IMR-90 (cell line): ENCODE measurements around the gene ST3GAL4. TPM values are rescaled to one million over a fixed set of nuclear protein-coding genes. Genes with fewer than 3 reads are reported as not detected.

ENCODE experiments used
- ATAC-seq: fragments of 200-7000 bp; cut with Tn5 transposase; 2 replicates; pipeline ENCODE4 v1.9.1; 2020; ENCODE audit warnings: low read depth, mild to moderate bottlenecking, moderate library complexity
- BruUV-seq: library from RNA; stranded (reverse); fragments of 400-500 nt; replicated peaks from 2 replicates; lab custom pipeline; 2021; lab: Mats Ljungman, UMichigan
- CTCF ChIA-PET: fragments of 300-600 bp; formaldehyde crosslinking; extraction: SDS; loops from one replicate; lab custom pipeline; 2021; ENCODE audit warnings: antibody characterized with exemption; lab: Yijun Ruan, JAX
- POLR2A ChIA-PET: fragments of 300-600 bp; sonication (Branson Sonifier 250); formaldehyde crosslinking; loops from one replicate; lab custom pipeline; 2022; ENCODE audit warnings: antibody characterized with exemption; ENCODE audit not compliant: unreplicated experiment; lab: Charles Lee
- DNase-seq: peaks from one replicate; pipeline ENCODE4 v3.0.0; 2013
- H2AFZ ChIP-seq: replicated peaks from 2 replicates; pipeline ENCODE3; 2013; ENCODE audit warnings: low read length, mild to moderate bottlenecking; ENCODE audit not compliant: poor library complexity
- H2AK5ac ChIP-seq: 2 replicates; pipeline ENCODE4 v1.6.1; 2013; ENCODE audit warnings: low read depth, low read length, inconsistent platforms
- H2AK9ac ChIP-seq: replicated peaks from 2 replicates; pipeline ENCODE3; 2013; ENCODE audit warnings: mild to moderate bottlenecking, low read depth, low read length, moderate library complexity; ENCODE audit not compliant: poor library complexity
- H2BK120ac ChIP-seq: 2 replicates; pipeline ENCODE4 v1.6.1; 2013; ENCODE audit warnings: low read depth, low read length, inconsistent platforms
- H2BK15ac ChIP-seq: 3 replicates; pipeline ENCODE4 v1.6.1; 2013; ENCODE audit warnings: low read depth, low read length, inconsistent platforms
- H2BK20ac ChIP-seq: 2 replicates; pipeline ENCODE4 v1.6.1; 2013; ENCODE audit warnings: low read depth, mild to moderate bottlenecking, inconsistent platforms, low read length, moderate library complexity
- H2BK5ac ChIP-seq: 2 replicates; pipeline ENCODE4 v1.6.1; 2013; ENCODE audit warnings: mild to moderate bottlenecking, low read depth, low read length, inconsistent platforms; ENCODE audit not compliant: poor library complexity, severe bottlenecking
- H3K14ac ChIP-seq: replicated peaks from 2 replicates; pipeline ENCODE4 v1.6.1; 2013; ENCODE audit warnings: low read depth, low read length, inconsistent platforms
- H3K18ac ChIP-seq: 2 replicates; pipeline ENCODE4 v1.6.1; 2013; ENCODE audit warnings: low read depth, low read length, control low read depth
- H3K23ac ChIP-seq: 2 replicates; pipeline ENCODE4 v1.6.1; 2013; ENCODE audit warnings: low read depth, low read length, inconsistent platforms
- H3K27ac ChIP-seq: 2 replicates; pipeline ENCODE4 v1.5.1; 2013; ENCODE audit warnings: mild to moderate bottlenecking, control low read depth, low read length; ENCODE audit not compliant: insufficient read depth
- H3K27me3 ChIP-seq: 2 replicates; pipeline ENCODE4 v1.6.1; 2013; ENCODE audit warnings: low read length; ENCODE audit not compliant: control insufficient read depth, insufficient read depth
- H3K36me3 ChIP-seq: 2 replicates; pipeline ENCODE4 v1.6.1; 2013; ENCODE audit warnings: low read length, mixed read lengths; ENCODE audit not compliant: control insufficient read depth, insufficient read depth
- H3K4ac ChIP-seq: 2 replicates; pipeline ENCODE4 v1.6.1; 2013; ENCODE audit warnings: low read depth, low read length, inconsistent platforms
- H3K4me1 ChIP-seq: 2 replicates; pipeline ENCODE4 v1.6.1; 2013; ENCODE audit warnings: low read length, mixed read lengths; ENCODE audit not compliant: control insufficient read depth, insufficient read depth
- H3K4me2 ChIP-seq: 2 replicates; pipeline ENCODE4 v1.6.1; 2013; ENCODE audit warnings: low read depth, mild to moderate bottlenecking, control low read depth, low read length, moderate library complexity
- H3K4me3 ChIP-seq: 2 replicates; pipeline ENCODE4 v1.5.1; 2013; ENCODE audit warnings: low read depth, mild to moderate bottlenecking, control low read depth, low read length, moderate library complexity; ENCODE audit not compliant: insufficient read depth
- H3K56ac ChIP-seq: 2 replicates; pipeline ENCODE4 v1.6.1; 2013; ENCODE audit warnings: low read length, inconsistent platforms; ENCODE audit not compliant: insufficient read depth; ENCODE audit errors: extremely low read depth
- H3K79me1 ChIP-seq, 2 experiments: 2 replicates each; pipeline ENCODE4 v1.6.1; 2013; ENCODE audit warnings: low read length in 2 of 2, inconsistent platforms in 1 of 2, low read depth in 1 of 2
- H3K9ac ChIP-seq: 2 replicates; pipeline ENCODE4 v1.6.1; 2013; ENCODE audit warnings: low read depth, low read length, control low read depth
- H3K9me1 ChIP-seq: 2 replicates; pipeline ENCODE4 v1.6.1; 2013; ENCODE audit warnings: low read length, inconsistent platforms; ENCODE audit not compliant: insufficient read depth
- H3K9me3 ChIP-seq: 2 replicates; pipeline ENCODE4 v1.6.1; 2013; ENCODE audit warnings: low read length; ENCODE audit not compliant: control insufficient read depth, insufficient read depth
- H4K20me1 ChIP-seq: 2 replicates; pipeline ENCODE4 v1.6.1; 2013; ENCODE audit warnings: low read length, inconsistent platforms; ENCODE audit not compliant: insufficient read depth
- H4K5ac ChIP-seq: 2 replicates; pipeline ENCODE4 v1.6.1; 2013; ENCODE audit warnings: mild to moderate bottlenecking, low read depth, low read length, control low read depth
- H4K8ac ChIP-seq, 2 experiments: 2 replicates each; pipeline ENCODE4 v1.6.1; 2013; ENCODE audit warnings: low read depth in 2 of 2, low read length in 2 of 2, control low read depth in 1 of 2, inconsistent platforms in 1 of 2
- H4K91ac ChIP-seq: 2 replicates; pipeline ENCODE4 v1.6.1; 2013; ENCODE audit warnings: low read depth, low read length, inconsistent platforms; ENCODE audit not compliant: insufficient read depth
- BHLHE40 ChIP-seq: fragments of 150-350 bp; IDR thresholded peaks from 2 replicates; pipeline ENCODE4 v1.6.1; 2016; ENCODE audit warnings: mild to moderate bottlenecking, low read depth, low read length
- CEBPB ChIP-seq: IDR thresholded peaks from 2 replicates; pipeline ENCODE4 v1.6.1; 2012; ENCODE audit warnings: low read depth, low read length, improper control_type of control experiment
- CHD1 ChIP-seq: IDR thresholded peaks from 2 replicates; pipeline ENCODE4 v1.6.1; 2012; ENCODE audit warnings: low read depth, low read length, improper control_type of control experiment
- FOS ChIP-seq: fragments of 150-350 bp; IDR thresholded peaks from 2 replicates; pipeline ENCODE4 v1.6.1; 2016; ENCODE audit warnings: low read depth, low read length
- MXI1 ChIP-seq: IDR thresholded peaks from 2 replicates; pipeline ENCODE4 v1.6.1; 2012; ENCODE audit warnings: low read depth, mild to moderate bottlenecking, low read length, moderate library complexity, borderline replicate concordance
- NFE2L2 ChIP-seq: fragments of 150-350 bp; IDR thresholded peaks from 2 replicates; pipeline ENCODE4 v1.6.1; 2016; ENCODE audit warnings: low read depth, mild to moderate bottlenecking, low read length
- RAD21 ChIP-seq: IDR thresholded peaks from 2 replicates; pipeline ENCODE4 v1.6.1; 2012; ENCODE audit warnings: low read length, improper control_type of control experiment
- RCOR1 ChIP-seq: IDR thresholded peaks from 2 replicates; pipeline ENCODE4 v1.6.1; 2012; ENCODE audit warnings: mild to moderate bottlenecking, low read length, improper control_type of control experiment; ENCODE audit not compliant: insufficient replicate concordance
- RFX5 ChIP-seq: IDR thresholded peaks from 2 replicates; pipeline ENCODE4 v1.8.0; 2012; ENCODE audit warnings: low read depth, mild to moderate bottlenecking, low read length, moderate library complexity
- SMC3 ChIP-seq: fragments of 150-350 bp; IDR thresholded peaks from 2 replicates; pipeline ENCODE4 v1.6.1; 2016; ENCODE audit warnings: low read depth, mild to moderate bottlenecking, antibody characterized with exemption, low read length, moderate library complexity
- WGBS, 2 experiments: methylation state at CpG; one replicate each; pipeline versions ENCODE4 v1.1.5 to v1.1.7; 2013; ENCODE audit warnings: missing lambda C conversion rate in 2 of 2; ENCODE audit not compliant: insufficient read length in 1 of 2; ENCODE audit errors: extremely low coverage in 2 of 2; 5-methylcytosine and 5-hydroxymethylcytosine counted together
- dilution Hi-C: fragments of 300-500 bp; cut with HindIII; formaldehyde crosslinking; loops from one replicate; pipeline ENCODE4 v1.14.3; 2018; ENCODE audit warnings: low sequenced_read_pairs; ENCODE audit not compliant: unreplicated experiment
- in situ Hi-C: fragments of 300-500 bp; cut with MboI; formaldehyde crosslinking; loops from 3 replicates; pipeline ENCODE4 v1.14.3; 2019; ENCODE audit warnings: low sequenced_read_pairs, inconsistent platforms, mixed read lengths
- intact Hi-C: fragments of 100-400 bp; cut with micrococcal nuclease; formaldehyde crosslinking; loops from 2 replicates; pipeline ENCODE4 v1.10.0; 2022
- polyA plus RNA-seq, 3 experiments: library from polyadenylated mRNA; depleted of rRNA; stranded (reverse); fragments of >200 nt; gene quantifications; 2 replicates each; pipeline ENCODE4 v1.2.3, GENCODE V29; 2012; ENCODE audit warnings: low replicate concordance in 1 of 3
- total RNA-seq: library from RNA; depleted of rRNA; stranded (reverse); fragments of >200 nt; gene quantifications from 2 replicates; pipeline ENCODE4 v1.2.3, GENCODE V29; 2012
- TF ChIP-seq, protein P1 (sequence below): conservative IDR thresholded peaks from 2 replicates; pipeline ENCODE4 v1.5.1; 2012; ENCODE audit warnings: mild to moderate bottlenecking, low read depth, low read length, improper control_type of control experiment
- TF ChIP-seq, protein P2 (sequence below): fragments of 150-350 bp; IDR thresholded peaks from 2 replicates; pipeline ENCODE4 v1.6.1; 2017; ENCODE audit warnings: mild to moderate bottlenecking, antibody characterized with exemption, low read length, low read depth
- TF ChIP-seq, protein P3 (sequence below): fragments of 150-350 bp; IDR thresholded peaks from 2 replicates; pipeline ENCODE4 v1.6.1; 2016; ENCODE audit warnings: low read depth, mild to moderate bottlenecking, low read length, moderate library complexity, borderline replicate concordance

The ST3GAL4 gene
- total and polyA plus RNA-seq, 2 of the 4 experiments (the other 2 are of a cell fraction): 17.0 to 19.7 TPM

DNA sequence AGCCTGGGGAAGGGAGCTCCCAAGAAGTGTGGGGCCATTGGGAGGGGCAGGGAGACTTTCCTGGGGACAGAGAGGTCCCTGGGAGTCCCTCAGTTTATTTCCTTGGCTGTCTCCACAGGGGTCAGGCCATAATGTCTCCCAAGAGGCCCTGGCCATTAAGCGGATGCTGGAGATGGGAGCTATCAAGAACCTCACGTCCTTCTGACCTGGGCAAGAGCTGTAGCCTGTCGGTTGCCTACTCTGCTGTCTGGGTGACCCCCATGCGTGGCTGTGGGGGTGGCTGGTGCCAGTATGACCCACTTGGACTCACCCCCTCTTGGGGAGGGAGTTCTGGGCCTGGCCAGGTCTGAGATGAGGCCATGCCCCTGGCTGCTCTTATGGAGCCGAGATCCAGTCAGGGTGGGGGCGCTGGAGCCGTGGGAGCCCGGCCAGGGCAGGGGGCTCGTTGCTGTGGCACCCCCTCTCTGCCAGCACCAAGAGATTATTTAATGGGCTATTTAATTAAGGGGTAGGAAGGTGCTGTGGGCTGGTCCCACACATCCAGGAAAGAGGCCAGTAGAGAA lies 58.4 kb downstream of the ST3GAL4 start:
- H2BK120ac ChIP-seq: no peak overlapping the region
- H3K27me3 ChIP-seq: no peaks in the 10 kb centered on the region
- H2BK15ac ChIP-seq: no peak overlapping the region
- H3K9ac ChIP-seq: no peak overlapping the region
- no peak overlapping the region for H3K23ac ChIP-seq
- H4K5ac ChIP-seq: no peak overlapping the region
- no peak overlapping the region for H3K14ac ChIP-seq
- H2BK5ac ChIP-seq: no peak overlapping the region
- no peak overlapping the region for H2BK20ac ChIP-seq
- DNase-seq (no peak), ATAC-seq (no peak)
- H3K4me2 ChIP-seq: no peak overlapping the region
- H4K20me1 ChIP-seq: no peaks in the 10 kb centered on the region; the same call in 1 of the 2 replicates
- POLR2A ChIA-PET: no interaction called here
- no peaks in the 10 kb centered on the region for H3K9me3 ChIP-seq
- TF ChIP-seq, protein P1, sequence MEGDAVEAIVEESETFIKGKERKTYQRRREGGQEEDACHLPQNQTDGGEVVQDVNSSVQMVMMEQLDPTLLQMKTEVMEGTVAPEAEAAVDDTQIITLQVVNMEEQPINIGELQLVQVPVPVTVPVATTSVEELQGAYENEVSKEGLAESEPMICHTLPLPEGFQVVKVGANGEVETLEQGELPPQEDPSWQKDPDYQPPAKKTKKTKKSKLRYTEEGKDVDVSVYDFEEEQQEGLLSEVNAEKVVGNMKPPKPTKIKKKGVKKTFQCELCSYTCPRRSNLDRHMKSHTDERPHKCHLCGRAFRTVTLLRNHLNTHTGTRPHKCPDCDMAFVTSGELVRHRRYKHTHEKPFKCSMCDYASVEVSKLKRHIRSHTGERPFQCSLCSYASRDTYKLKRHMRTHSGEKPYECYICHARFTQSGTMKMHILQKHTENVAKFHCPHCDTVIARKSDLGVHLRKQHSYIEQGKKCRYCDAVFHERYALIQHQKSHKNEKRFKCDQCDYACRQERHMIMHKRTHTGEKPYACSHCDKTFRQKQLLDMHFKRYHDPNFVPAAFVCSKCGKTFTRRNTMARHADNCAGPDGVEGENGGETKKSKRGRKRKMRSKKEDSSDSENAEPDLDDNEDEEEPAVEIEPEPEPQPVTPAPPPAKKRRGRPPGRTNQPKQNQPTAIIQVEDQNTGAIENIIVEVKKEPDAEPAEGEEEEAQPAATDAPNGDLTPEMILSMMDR: no peak
- no peak for TF ChIP-seq SMC3
- TF ChIP-seq MXI1: no peak
- TF ChIP-seq BHLHE40: no peak
- TF ChIP-seq, protein P2, sequence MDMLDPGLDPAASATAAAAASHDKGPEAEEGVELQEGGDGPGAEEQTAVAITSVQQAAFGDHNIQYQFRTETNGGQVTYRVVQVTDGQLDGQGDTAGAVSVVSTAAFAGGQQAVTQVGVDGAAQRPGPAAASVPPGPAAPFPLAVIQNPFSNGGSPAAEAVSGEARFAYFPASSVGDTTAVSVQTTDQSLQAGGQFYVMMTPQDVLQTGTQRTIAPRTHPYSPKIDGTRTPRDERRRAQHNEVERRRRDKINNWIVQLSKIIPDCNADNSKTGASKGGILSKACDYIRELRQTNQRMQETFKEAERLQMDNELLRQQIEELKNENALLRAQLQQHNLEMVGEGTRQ: no peak
- TF ChIP-seq, protein P3, sequence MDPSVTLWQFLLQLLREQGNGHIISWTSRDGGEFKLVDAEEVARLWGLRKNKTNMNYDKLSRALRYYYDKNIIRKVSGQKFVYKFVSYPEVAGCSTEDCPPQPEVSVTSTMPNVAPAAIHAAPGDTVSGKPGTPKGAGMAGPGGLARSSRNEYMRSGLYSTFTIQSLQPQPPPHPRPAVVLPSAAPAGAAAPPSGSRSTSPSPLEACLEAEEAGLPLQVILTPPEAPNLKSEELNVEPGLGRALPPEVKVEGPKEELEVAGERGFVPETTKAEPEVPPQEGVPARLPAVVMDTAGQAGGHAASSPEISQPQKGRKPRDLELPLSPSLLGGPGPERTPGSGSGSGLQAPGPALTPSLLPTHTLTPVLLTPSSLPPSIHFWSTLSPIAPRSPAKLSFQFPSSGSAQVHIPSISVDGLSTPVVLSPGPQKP: no peak
- TF ChIP-seq FOS: no peak
- no peak for TF ChIP-seq CHD1
- no peak for TF ChIP-seq CEBPB
- no peak for TF ChIP-seq RCOR1
- no peak for TF ChIP-seq NFE2L2
- TF ChIP-seq RAD21: no peak
- TF ChIP-seq RFX5: no peak
- no peak overlapping the region for H3K18ac ChIP-seq
- peaks cover 23% of the 10 kb centered on the region for H3K4me1 ChIP-seq
- H3K9me1 ChIP-seq: peaks cover 19% of the 10 kb centered on the region
- intact Hi-C loops (no loop called here), dilution Hi-C loops (no loop called here), in situ Hi-C loops (loop anchor here (10.0 kb wide), 1 partner anchor 99 kb away; no protein-coding TSS in a partner anchor)
- no peak overlapping the region for H3K27ac ChIP-seq
- H3K79me1 ChIP-seq: peaks cover 0 to 5% of the 10 kb centered on the region in 2 experiments; a peak in 1 of 4 replicates
- H3K4ac ChIP-seq: no peak overlapping the region
- WGBS, 2 experiments: 93% methylated on average over 2 of the region's 9 CpGs; no CpG with 5 or more reads in 1 of the 2 experiments
- BruUV-seq: no TSS peak
- no peak overlapping the region for H4K8ac ChIP-seq
- no peak overlapping the region for H3K4me3 ChIP-seq
- H2AK9ac ChIP-seq: peak overlapping the region; percentile 25
- H2AFZ ChIP-seq: no peak overlapping the region
- no peak overlapping the region for H2AK5ac ChIP-seq
- H4K91ac ChIP-seq: no peak overlapping the region
- CTCF ChIA-PET: no interaction called here
- peaks cover 12% of the 10 kb centered on the region; the same call in 1 of the 2 replicates for H3K36me3 ChIP-seq
- no peak overlapping the region for H3K56ac ChIP-seq
